Fibroblast of the aortic adventitia (primary cell): ENCODE results near the gene TTI1. TPM values are rescaled to one million over a fixed set of nuclear protein-coding genes. Genes with fewer than 3 reads are reported as not detected.

Experiments
- DNase-seq: peaks from one replicate; pipeline ENCODE4 v3.0.0-alpha.2; 2010; ENCODE audit warnings: low read depth
- H3K4me3 ChIP-seq: 2 replicates; pipeline ENCODE4 v1.5.1; 2011; ENCODE audit warnings: low read depth, mild to moderate bottlenecking, control low read depth, low read length, moderate library complexity
- CTCF ChIP-seq: IDR thresholded peaks from 2 replicates; pipeline ENCODE4 v1.5.1; 2011; ENCODE audit warnings: mild to moderate bottlenecking, low read length, control low read depth, inconsistent platforms; ENCODE audit not compliant: insufficient read depth
- total RNA-seq: library from RNA; depleted of rRNA; stranded (reverse); fragments of >200 nt; gene quantifications from 2 replicates; pipeline ENCODE4 v1.2.3, GENCODE V29; 2012; ENCODE audit warnings: low replicate concordance

The TTI1 gene
- total RNA-seq, 1 donor, result 26.0 TPM

- DNase-seq, result no peak
- no peak for TF ChIP-seq CTCF
Measured at GRCh38 chr20:37945091-37945547, 88.1 kb downstream of the TTI1 start.

GRCh38 chr20:37944456-37944981 is 88.7 kb downstream of the TTI1 start:
- no peak overlapping the region for H3K4me3 ChIP-seq
- no peak for TF ChIP-seq CTCF
- no peak for DNase-seq

More at GRCh38 chr20:37945091-37945547, 88.1 kb downstream of the TTI1 start:
- no peak overlapping the region for H3K4me3 ChIP-seq

GRCh38 chr20:37943501-37944455 is 89.5 kb downstream of the TTI1 start:
- DNase-seq, result no peak
- no peak overlapping the region for H3K4me3 ChIP-seq
- TF ChIP-seq CTCF, result no peak

- no peak for TF ChIP-seq CTCF
- no peak for DNase-seq
- no peak overlapping the region for H3K4me3 ChIP-seq
Measured at GRCh38 chr20:37943033-37943432, 90.2 kb downstream of the TTI1 start.

GRCh38 chr20:37941992-37942391 is 91.3 kb downstream of the TTI1 start:
- no peak for DNase-seq
- H3K4me3 ChIP-seq, result no peak overlapping the region
- TF ChIP-seq CTCF, result no peak

GRCh38 chr20:37941332-37941731 is 91.9 kb downstream of the TTI1 start:
- peak; percentile 8 for TF ChIP-seq CTCF
- no peak for DNase-seq
- no peak overlapping the region for H3K4me3 ChIP-seq
